ENCODE results near the gene SNRNP200.

DNA sequence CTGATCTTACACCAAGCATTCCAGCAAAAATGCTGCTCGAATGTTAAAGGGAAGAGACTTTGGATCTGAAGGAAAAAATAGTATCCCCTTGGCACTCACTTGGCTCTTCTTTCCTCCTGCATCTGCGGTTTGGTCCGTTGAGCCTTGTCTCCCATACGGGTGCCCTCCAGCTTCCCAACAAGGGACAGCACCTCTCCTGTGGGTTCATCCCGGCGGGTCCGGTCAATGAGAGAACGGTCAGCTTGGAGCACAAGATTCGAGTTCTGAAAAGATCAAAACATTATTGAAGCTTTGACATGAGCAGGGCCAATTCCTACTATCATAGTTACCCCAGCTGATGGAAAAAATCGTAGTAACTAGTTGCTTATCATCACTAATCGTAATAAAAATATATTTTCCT lies 740 bp downstream of the SNRNP200 start:
- TF ChIP-seq TAF1 (IDR thresholded peaks at IDR 0.05; ENCODE audit: borderline replicate concordance, low read depth, low read length): no peak
- no peak for TF ChIP-seq POLR2A (IDR thresholded peaks at IDR 0.05; ENCODE audit: low read depth, low read length)
- TF ChIP-seq POLR2AphosphoS5 (IDR thresholded peaks at IDR 0.05; ENCODE audit: low read depth, low read length): no peak
